ENCODE results near the gene DLGAP1.

The DLGAP1 gene

GRCh38 chr18:3875961-3876360 lies 579.1 kb downstream of the DLGAP1 start:
- Histone ChIP-seq H4K20me1 (ENCODE audit: low read depth, low read length) (no peaks in the 10 kb centered on the region), H3K4me3 (ENCODE audit: insufficient read depth, low read length, poor library complexity, severe bottlenecking) (no peak overlapping the region)
- TF ChIP-seq CTCF (IDR thresholded peaks at IDR 0.05; ENCODE audit: insufficient read depth, low read length, poor library complexity, severe bottlenecking) = no peak
- no peak for TF ChIP-seq EZH2phosphoT487 (conservative IDR thresholded peaks at IDR 0.05; ENCODE audit: low read length)

GRCh38 chr18:3875376-3875775 lies 579.7 kb downstream of the DLGAP1 start:
- no peaks in the 10 kb centered on the region for H3K27me3 ChIP-seq (ENCODE audit: low read length)
- H3K9ac ChIP-seq (ENCODE audit: low read length) = no peak overlapping the region
- no peaks in the 10 kb centered on the region for H3K36me3 ChIP-seq (ENCODE audit: low read length)
- no peaks in the 10 kb centered on the region for H3K9me3 ChIP-seq (ENCODE audit: insufficient read depth, low read length)
- no peaks in the 10 kb centered on the region for H3K79me2 ChIP-seq (ENCODE audit: insufficient read depth, low read length)
- H3K9me2 ChIP-seq (replicated peaks; ENCODE audit: insufficient read depth, low read length) = no peaks in the 10 kb centered on the region
- H4K20me1 ChIP-seq (ENCODE audit: low read depth, low read length) = no peaks in the 10 kb centered on the region
- H3K4me3 ChIP-seq (ENCODE audit: insufficient read depth, low read length, poor library complexity, severe bottlenecking) = no peak overlapping the region
- H3F3A ChIP-seq (ENCODE audit: insufficient read depth) = no peaks in the 10 kb centered on the region
- no peak for TF ChIP-seq CTCF (IDR thresholded peaks at IDR 0.05; ENCODE audit: insufficient read depth, low read length, poor library complexity, severe bottlenecking)
- no peak for TF ChIP-seq EZH2phosphoT487 (conservative IDR thresholded peaks at IDR 0.05; ENCODE audit: low read length)
- H3K4me2 ChIP-seq (ENCODE audit: low read depth, low read length, poor library complexity, severe bottlenecking) = no peak overlapping the region
- no peak overlapping the region for H2AFZ ChIP-seq (ENCODE audit: low read depth, low read length, severe bottlenecking)
- no peak overlapping the region for H3K27ac ChIP-seq (ENCODE audit: low read depth, low read length)

More at GRCh38 chr18:3875961-3876360, 579.1 kb downstream of the DLGAP1 start:
- no peaks in the 10 kb centered on the region for H3K36me3 ChIP-seq (ENCODE audit: low read length)
- H3K9ac ChIP-seq (ENCODE audit: low read length) = no peak overlapping the region
- H3F3A ChIP-seq (ENCODE audit: insufficient read depth) = no peaks in the 10 kb centered on the region
- H3K4me2 ChIP-seq (ENCODE audit: low read depth, low read length, poor library complexity, severe bottlenecking) = no peak overlapping the region
- no peaks in the 10 kb centered on the region for H3K9me3 ChIP-seq (ENCODE audit: insufficient read depth, low read length)
- no peaks in the 10 kb centered on the region for H3K27me3 ChIP-seq (ENCODE audit: low read length)
- H2AFZ ChIP-seq (ENCODE audit: low read depth, low read length, severe bottlenecking) = no peak overlapping the region
- H3K9me2 ChIP-seq (replicated peaks; ENCODE audit: insufficient read depth, low read length) = no peaks in the 10 kb centered on the region
- H3K79me2 ChIP-seq (ENCODE audit: insufficient read depth, low read length) = no peaks in the 10 kb centered on the region
- no peak overlapping the region for H3K27ac ChIP-seq (ENCODE audit: low read depth, low read length)

- Histone ChIP-seq H3K9ac (ENCODE audit: low read length) (no peak overlapping the region), H3K4me3 (ENCODE audit: insufficient read depth, low read length, poor library complexity, severe bottlenecking) (no peak overlapping the region), H2AFZ (ENCODE audit: low read depth, low read length, severe bottlenecking) (no peak overlapping the region), H3F3A (ENCODE audit: insufficient read depth) (no peaks in the 10 kb centered on the region), H3K79me2 (ENCODE audit: insufficient read depth, low read length) (no peaks in the 10 kb centered on the region), H3K27ac (ENCODE audit: low read depth, low read length) (no peak overlapping the region), H3K36me3 (ENCODE audit: low read length) (no peaks in the 10 kb centered on the region), H3K9me3 (ENCODE audit: insufficient read depth, low read length) (no peaks in the 10 kb centered on the region), H3K4me2 (ENCODE audit: low read depth, low read length, poor library complexity, severe bottlenecking) (no peak overlapping the region), H3K9me2 (replicated peaks; ENCODE audit: insufficient read depth, low read length) (no peaks in the 10 kb centered on the region), H4K20me1 (ENCODE audit: low read depth, low read length) (no peaks in the 10 kb centered on the region), H3K27me3 (ENCODE audit: low read length) (no peaks in the 10 kb centered on the region)
- TF ChIP-seq CTCF (IDR thresholded peaks at IDR 0.05; ENCODE audit: insufficient read depth, low read length, poor library complexity, severe bottlenecking) (no peak), EZH2phosphoT487 (conservative IDR thresholded peaks at IDR 0.05; ENCODE audit: low read length) (no peak)
Measured at GRCh38 chr18:3874581-3874980, 580.5 kb downstream of the DLGAP1 start.
